Suprapubic skin (tissue), 4 donors: ENCODE results near the gene MYH7B. TPM values are rescaled to one million over a fixed set of nuclear protein-coding genes. Genes with fewer than 3 reads are reported as not detected.

ENCODE experiments used
- DNase-seq, 2 donors: peaks; one replicate each; pipeline ENCODE4 v3.0.0-alpha.2; 2019; ENCODE audit warnings: low spot score in 2 of 2
- H3K27ac ChIP-seq: fragments of 200-600 bp; sonication (generic); one replicate; pipeline ENCODE4 v1.5.1; 2019
- H3K27me3 ChIP-seq: fragments of 200-600 bp; sonication (generic); one replicate; pipeline ENCODE4 v1.5.1; 2019
- H3K36me3 ChIP-seq: fragments of 200-600 bp; sonication (generic); one replicate; pipeline ENCODE4 v1.5.1; 2019
- H3K4me1 ChIP-seq: fragments of 200-600 bp; sonication (generic); one replicate; pipeline ENCODE4 v1.5.1; 2019
- H3K4me3 ChIP-seq: fragments of 200-600 bp; sonication (generic); one replicate; pipeline ENCODE4 v1.5.1; 2019; ENCODE audit warnings: mild to moderate bottlenecking
- H3K9me3 ChIP-seq: fragments of 200-600 bp; sonication (generic); one replicate; pipeline ENCODE4 v1.5.1; 2019
- EP300 ChIP-seq: sonication (generic); formaldehyde crosslinking; IDR thresholded peaks from one replicate; pipeline ENCODE4 v1.6.1; 2017; ENCODE audit warnings: antibody characterized with exemption
- POLR2A ChIP-seq, 2 donors: fragments of 450-650 bp; IDR thresholded peaks; one replicate each; pipeline ENCODE4 v1.6.1; 2017; ENCODE audit warnings: antibody characterized with exemption in 2 of 2, mild to moderate bottlenecking in 2 of 2, moderate library complexity in 2 of 2
- POLR2AphosphoS5 ChIP-seq, 3 donors: sonication (generic); formaldehyde crosslinking; IDR thresholded peaks; one replicate each; pipeline ENCODE4 v1.6.1; 2017; ENCODE audit warnings: antibody characterized with exemption in 3 of 3
- WGBS: methylation state at CpG from one replicate; pipeline ENCODE4 v1.1.5; 2018; 5-methylcytosine and 5-hydroxymethylcytosine counted together
- total RNA-seq, 4 donors: library from RNA; depleted of rRNA; stranded (reverse); fragments of >200 nt; gene quantifications; one replicate each; pipeline ENCODE4 v1.1.0, GENCODE V29; 2016
- TF ChIP-seq, protein P1 (sequence below), 2 donors: fragments of 200-600 bp in 1 of 2; fragments of 450-650 bp in 1 of 2; sonication (generic) in 1 of 2; IDR thresholded peaks; one replicate each; pipeline ENCODE4 v1.5.1; 2016 to 2019; ENCODE audit warnings: antibody characterized with exemption in 2 of 2, mild to moderate bottlenecking in 1 of 2, moderate library complexity in 1 of 2

The MYH7B gene
- total RNA-seq, 4 donors from 2014 or later: 0.18 to 0.97 (median 0.30) TPM; not detected in 1

- Histone ChIP-seq H3K9me3 (no peaks in the 10 kb centered on the region), H3K27me3 (no peaks in the 10 kb centered on the region), H3K4me1 (no peaks in the 10 kb centered on the region), H3K36me3 (no peaks in the 10 kb centered on the region), H3K4me3 (no peak overlapping the region), H3K27ac (no peak overlapping the region)
- no peak for DNase-seq
- TF ChIP-seq, protein P1, sequence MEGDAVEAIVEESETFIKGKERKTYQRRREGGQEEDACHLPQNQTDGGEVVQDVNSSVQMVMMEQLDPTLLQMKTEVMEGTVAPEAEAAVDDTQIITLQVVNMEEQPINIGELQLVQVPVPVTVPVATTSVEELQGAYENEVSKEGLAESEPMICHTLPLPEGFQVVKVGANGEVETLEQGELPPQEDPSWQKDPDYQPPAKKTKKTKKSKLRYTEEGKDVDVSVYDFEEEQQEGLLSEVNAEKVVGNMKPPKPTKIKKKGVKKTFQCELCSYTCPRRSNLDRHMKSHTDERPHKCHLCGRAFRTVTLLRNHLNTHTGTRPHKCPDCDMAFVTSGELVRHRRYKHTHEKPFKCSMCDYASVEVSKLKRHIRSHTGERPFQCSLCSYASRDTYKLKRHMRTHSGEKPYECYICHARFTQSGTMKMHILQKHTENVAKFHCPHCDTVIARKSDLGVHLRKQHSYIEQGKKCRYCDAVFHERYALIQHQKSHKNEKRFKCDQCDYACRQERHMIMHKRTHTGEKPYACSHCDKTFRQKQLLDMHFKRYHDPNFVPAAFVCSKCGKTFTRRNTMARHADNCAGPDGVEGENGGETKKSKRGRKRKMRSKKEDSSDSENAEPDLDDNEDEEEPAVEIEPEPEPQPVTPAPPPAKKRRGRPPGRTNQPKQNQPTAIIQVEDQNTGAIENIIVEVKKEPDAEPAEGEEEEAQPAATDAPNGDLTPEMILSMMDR (IDR thresholded peaks at IDR 0.05): no peak
- no peak for TF ChIP-seq POLR2A (IDR thresholded peaks at IDR 0.05)
- TF ChIP-seq EP300: no peak
- TF ChIP-seq POLR2AphosphoS5 (IDR thresholded peaks at IDR 0.05): no peak
- 87% methylated on average over 4 of the region's 4 CpGs for WGBS
These were observed 18.6 kb downstream of the MYH7B start for GRCh38 chr20:34974246-34974645.

GRCh38 chr20:34976286-34976685, 20.6 kb downstream of the MYH7B start:
- H3K4me1 ChIP-seq: no peaks in the 10 kb centered on the region
- no peak for TF ChIP-seq POLR2AphosphoS5 (IDR thresholded peaks at IDR 0.05)
- TF ChIP-seq, protein P1 (IDR thresholded peaks at IDR 0.05): no peak
- no peak for TF ChIP-seq POLR2A (IDR thresholded peaks at IDR 0.05)
- WGBS: 79% methylated on average over 12 of the region's 12 CpGs
- no peaks in the 10 kb centered on the region for H3K9me3 ChIP-seq
- no peak for DNase-seq
- no peak overlapping the region for H3K4me3 ChIP-seq
- no peak overlapping the region for H3K27ac ChIP-seq
- no peaks in the 10 kb centered on the region for H3K27me3 ChIP-seq
- no peaks in the 10 kb centered on the region for H3K36me3 ChIP-seq

GRCh38 chr20:34977365-34978091, 21.9 kb downstream of the MYH7B start:
- no peaks in the 10 kb centered on the region for H3K9me3 ChIP-seq
- no peaks in the 10 kb centered on the region for H3K27me3 ChIP-seq
- 56% methylated on average over 16 of the region's 17 CpGs for WGBS

GRCh38 chr20:34978092-34978744, 22.6 kb downstream of the MYH7B start:
- 88% methylated on average over 8 of the region's 10 CpGs for WGBS
- no peak overlapping the region for H3K4me3 ChIP-seq
- DNase-seq: no peak
- no peaks in the 10 kb centered on the region for H3K9me3 ChIP-seq
- H3K4me1 ChIP-seq: no peaks in the 10 kb centered on the region
- H3K27ac ChIP-seq: no peak overlapping the region
- no peaks in the 10 kb centered on the region for H3K36me3 ChIP-seq
- peaks cover under 1% of the 10 kb centered on the region for H3K27me3 ChIP-seq
- no peak for TF ChIP-seq POLR2AphosphoS5 (IDR thresholded peaks at IDR 0.05)
- TF ChIP-seq, protein P1 (IDR thresholded peaks at IDR 0.05): no peak
- TF ChIP-seq POLR2A (IDR thresholded peaks at IDR 0.05): no peak
- no peak for TF ChIP-seq EP300

More at GRCh38 chr20:34977365-34978091, 21.9 kb downstream of the MYH7B start:
- Histone ChIP-seq H3K4me1 (no peaks in the 10 kb centered on the region), H3K36me3 (no peaks in the 10 kb centered on the region), H3K4me3 (no peak overlapping the region), H3K27ac (no peak overlapping the region)
- no peak for DNase-seq
- no peak for TF ChIP-seq EP300
- no peak for TF ChIP-seq POLR2A (IDR thresholded peaks at IDR 0.05)
- TF ChIP-seq, protein P1 (IDR thresholded peaks at IDR 0.05): no peak
- no peak for TF ChIP-seq POLR2AphosphoS5 (IDR thresholded peaks at IDR 0.05)

GRCh38 chr20:34979366-34980153, 23.9 kb downstream of the MYH7B start:
- H3K4me1 ChIP-seq: peaks cover 7% of the 10 kb centered on the region
- H3K36me3 ChIP-seq: no peaks in the 10 kb centered on the region
- H3K27ac ChIP-seq: no peak overlapping the region
- TF ChIP-seq EP300 (no peak), POLR2A (IDR thresholded peaks at IDR 0.05) (no peak), POLR2AphosphoS5 (IDR thresholded peaks at IDR 0.05) (no peak)
- TF ChIP-seq, protein P1 (IDR thresholded peaks at IDR 0.05): no peak
- no peaks in the 10 kb centered on the region for H3K9me3 ChIP-seq
- peaks cover 13% of the 10 kb centered on the region for H3K27me3 ChIP-seq
- H3K4me3 ChIP-seq: no peak overlapping the region
- DNase-seq: no peak
- WGBS: 77% methylated on average over 30 of the region's 42 CpGs
